Superior temporal gyrus (tissue), 1 donor: ENCODE results near the gene CNOT6.

Source experiments
- DNase-seq: peaks from one replicate; pipeline ENCODE4 v3.0.0-alpha.2; 2016; ENCODE audit errors: extremely low spot score

Gene CNOT6

DNA sequence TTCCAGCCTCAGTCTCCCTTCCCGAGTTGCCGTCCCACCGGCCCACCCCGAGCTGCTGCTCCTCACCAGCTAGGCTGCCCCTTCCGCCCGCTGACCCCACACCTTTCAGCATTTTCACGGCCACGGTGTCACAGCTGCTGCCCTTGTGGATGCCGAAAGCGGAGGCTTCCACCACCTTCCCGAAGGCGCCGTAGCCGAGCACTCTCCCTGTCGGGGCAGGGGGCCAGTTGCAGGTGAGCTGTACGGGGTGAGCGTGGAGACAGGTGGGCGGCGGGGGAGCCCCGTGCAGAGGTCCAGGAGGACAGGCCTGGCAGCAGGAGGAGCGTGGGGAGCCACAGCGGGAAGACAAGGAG is 125.4 kb downstream of the CNOT6 start:
- DNase-seq: no peak

DNA sequence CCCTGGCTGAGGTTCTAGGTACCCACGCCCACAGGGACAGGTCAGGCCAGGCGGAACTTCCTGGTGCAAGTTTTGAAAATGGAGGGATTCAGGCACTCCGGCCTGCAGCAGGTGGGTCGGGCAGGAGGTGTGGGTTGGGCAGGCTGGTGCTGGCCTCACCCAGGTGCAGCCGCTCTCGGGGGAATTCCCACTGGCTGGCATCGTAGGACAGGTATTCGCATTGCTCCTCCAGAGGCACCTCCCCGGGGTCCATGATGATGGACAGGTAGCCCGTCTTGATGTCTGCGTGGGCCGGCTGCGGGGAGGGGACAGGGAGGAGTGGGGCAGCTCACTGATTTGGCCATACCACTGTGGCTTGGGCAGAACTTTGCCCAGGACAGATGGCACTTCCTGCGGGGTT is 125.8 kb downstream of the CNOT6 start:
- DNase-seq: no peak

DNA sequence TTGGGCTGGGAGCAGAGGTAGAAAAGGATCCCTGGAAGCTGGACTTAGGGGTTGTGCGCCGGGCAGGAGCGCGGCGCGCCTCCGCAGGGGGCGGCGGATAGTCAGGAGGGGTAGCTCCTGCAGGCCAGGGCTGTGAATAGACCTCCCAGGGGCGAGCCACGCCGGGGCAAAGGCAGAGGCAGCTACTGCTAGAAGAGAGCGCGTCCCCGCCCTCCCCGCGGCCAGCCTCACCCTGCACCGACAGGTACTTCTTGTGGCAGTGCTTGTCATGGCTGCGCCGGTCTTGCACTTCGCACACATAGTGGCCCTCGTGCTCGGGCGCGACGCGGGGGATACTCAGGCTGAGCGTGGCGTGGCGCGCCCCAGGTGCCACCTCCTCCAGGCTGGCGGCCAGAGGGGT is 127.1 kb downstream of the CNOT6 start:
- DNase-seq: no peak

DNA sequence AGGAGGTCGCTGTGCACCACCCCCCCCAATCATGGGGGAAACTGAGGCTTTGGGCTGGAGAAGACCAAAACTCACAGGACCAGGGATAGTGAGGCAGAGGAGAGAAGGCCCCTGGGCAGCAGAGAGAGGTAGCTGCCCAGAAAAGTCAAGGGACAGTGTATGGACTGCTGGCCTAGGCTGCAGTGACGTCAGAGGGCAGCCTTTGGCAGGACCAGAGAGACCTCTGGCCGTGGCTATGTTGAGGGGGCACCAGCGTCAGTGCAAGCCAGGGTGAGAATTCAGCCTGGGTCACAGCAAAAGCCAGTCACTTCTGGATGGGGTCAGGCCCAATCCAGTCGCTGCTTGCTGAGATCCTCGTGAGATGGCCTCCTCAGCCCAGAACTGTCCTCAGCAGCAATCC is 128.7 kb downstream of the CNOT6 start:
- no peak for DNase-seq

DNA sequence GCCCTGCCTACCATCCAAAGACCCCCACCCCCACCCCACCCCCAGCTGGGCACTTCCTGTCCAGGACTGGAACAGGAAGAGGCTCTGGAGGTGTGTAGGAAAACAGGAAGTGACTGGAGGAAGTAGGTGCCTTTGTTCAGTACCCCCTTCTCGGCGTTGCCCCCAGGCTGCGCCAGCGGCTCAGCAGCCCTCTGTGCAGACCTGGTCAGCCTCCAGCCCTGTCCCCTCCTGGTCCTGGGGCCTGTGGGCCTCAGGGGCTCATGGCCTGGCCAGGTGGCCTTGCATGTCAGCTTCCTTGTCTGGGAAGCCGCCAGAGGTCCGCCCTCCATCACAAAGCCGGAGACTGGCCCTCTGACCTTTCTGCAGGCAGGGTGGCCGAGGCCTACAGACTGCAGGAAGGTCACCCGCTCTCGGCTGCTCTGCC is 129.2 kb downstream of the CNOT6 start:
- no peak for DNase-seq

DNA sequence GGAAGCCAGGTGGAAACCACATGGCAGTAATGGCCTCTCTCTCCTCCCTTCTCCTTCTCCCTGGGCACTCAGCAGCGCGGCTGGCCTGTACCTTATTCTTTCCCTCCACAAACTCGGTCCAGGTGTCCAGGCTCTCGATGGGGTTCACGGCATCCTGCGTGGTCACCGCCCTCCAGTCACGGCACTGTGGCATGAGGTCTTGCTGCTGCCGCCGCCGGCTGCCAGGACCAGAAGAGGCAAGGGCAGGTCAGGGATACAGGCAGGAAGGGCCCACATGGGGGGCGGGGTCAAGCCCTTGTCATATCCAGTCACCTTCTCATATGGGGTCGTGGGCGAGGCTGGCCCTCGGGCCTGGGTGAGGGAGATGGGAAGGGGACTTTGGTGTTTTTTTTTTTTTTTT is 129.7 kb downstream of the CNOT6 start:
- no peak for DNase-seq

DNA sequence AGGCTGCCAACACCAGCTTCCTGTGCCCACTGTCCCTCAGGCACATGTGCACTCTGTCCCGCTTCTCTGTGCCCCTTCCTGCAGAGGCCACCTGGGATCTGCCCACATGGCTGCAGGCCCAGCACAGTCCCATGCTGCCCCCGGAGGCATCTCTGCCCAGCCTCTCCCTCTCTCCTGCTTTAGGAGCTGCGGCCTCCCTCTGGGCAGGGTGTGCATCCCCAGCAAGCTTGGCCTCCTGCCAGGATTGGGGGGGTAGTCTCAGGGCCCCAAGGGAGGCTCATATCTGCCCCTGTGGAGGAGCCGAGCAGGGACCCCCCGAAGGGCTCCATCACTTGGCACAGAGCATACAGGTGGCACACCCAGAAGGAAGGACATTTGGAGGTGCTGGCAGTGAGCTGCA is 130.4 kb downstream of the CNOT6 start:
- no peak for DNase-seq

DNA sequence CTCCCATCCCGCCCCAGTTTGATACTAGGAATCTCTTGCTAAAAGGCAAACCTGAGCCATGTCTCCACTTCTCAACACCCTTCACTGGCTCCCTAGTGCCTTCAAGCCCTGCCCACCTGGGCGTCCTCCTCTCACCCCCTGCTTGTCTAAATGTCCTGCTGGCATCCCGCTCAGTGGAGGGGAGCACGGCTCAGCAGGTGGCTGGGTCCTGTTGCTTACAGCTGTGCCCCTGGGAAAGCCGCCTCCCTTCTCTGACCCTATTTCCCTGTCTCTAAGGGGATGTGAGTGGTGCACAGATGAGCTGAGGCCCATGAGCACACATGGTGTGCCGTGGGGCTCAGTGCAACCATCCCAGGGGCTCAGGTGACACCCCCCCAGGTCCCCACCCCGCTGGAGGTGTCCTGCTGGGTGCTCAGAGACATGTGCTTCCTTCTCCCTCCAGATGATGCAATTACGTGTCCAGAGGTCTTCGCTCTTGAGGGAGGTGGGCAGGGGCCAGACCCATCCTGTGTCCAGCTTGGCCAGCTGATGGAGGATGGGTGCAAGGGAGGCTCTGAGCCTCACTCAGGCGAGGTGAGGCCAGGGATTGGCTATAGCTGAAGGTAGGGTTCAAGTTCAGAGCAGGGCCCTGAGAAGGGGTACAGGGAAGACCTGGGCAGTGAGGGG is 131.1 kb downstream of the CNOT6 start:
- no peak for DNase-seq

DNA sequence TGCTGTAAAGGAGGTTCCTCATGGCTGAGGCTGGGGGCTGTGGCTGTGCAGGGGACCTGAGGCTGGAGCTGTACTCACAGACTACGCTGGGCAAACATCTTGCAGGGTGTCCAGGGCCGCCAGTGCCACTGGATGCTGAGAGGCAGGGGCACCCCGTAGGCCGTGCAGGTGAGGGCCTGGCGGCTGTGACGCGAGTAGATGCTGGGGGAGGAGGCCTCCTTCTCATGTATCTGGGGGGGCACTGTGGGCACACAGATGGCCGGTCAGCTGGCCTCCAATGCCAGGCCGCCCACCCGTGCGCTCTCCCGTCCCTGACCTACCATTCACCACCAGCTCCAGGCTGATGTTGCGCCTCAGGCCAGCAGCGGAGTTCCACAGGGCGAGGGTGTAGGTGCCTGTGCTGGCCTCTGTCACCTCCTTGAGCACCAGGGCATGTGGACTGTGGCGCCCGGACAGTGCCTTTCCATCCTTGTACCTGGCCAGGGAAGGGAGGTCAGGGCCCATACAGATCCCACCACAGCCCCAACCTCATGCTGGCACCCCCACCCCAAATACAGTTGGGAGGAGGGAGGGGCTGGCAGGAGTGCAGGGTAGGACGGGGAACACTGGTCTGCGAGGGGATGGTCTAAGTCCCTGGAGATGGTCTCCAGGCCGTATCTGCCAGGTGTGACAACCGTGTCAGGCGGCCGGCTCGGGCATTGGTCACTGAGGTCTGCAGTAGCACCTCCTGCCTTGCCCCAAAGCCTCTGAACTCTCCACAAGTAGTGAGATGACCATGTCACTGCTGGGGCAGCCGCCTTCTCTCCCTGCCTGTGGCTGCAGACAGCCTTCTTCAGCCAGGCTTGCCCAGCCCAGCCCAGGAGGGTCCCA is 131.8 kb downstream of the CNOT6 start:
- no peak for DNase-seq

DNA sequence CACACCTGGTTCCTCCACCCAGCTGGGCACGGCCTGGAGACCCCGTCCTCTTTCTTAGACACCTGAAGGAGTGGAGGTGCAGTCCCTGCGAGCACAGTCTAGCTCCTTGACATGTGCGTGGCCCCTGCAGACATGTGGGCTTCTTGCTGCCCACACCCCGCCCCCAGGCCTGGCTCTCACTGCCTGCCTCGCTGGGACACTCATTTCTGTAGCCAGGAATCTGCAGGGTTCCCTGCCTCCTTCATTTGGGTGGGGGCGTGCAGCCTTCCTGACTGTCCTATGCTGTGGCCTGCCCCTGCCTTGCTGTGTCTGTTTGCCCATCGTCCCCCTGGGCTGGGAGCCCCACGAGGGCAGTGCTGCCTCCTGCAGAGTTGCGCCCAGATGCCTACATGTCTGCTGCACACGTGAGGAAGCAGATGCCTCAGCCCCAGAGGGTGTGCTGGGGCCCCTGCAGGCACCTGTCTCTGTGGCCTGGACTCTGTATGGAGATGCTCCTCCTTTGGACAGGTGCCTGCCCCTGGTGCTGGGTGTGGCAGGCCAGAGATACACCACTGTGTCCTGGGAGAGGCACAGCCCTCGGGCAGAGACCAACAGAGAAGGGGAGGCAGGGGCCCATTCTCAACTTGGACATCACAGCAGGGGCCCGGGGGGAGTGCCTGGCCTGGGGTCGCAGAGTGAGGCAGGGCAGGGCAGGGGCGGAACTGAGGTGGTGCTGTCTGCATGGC is 132.6 kb downstream of the CNOT6 start:
- no peak for DNase-seq

DNA sequence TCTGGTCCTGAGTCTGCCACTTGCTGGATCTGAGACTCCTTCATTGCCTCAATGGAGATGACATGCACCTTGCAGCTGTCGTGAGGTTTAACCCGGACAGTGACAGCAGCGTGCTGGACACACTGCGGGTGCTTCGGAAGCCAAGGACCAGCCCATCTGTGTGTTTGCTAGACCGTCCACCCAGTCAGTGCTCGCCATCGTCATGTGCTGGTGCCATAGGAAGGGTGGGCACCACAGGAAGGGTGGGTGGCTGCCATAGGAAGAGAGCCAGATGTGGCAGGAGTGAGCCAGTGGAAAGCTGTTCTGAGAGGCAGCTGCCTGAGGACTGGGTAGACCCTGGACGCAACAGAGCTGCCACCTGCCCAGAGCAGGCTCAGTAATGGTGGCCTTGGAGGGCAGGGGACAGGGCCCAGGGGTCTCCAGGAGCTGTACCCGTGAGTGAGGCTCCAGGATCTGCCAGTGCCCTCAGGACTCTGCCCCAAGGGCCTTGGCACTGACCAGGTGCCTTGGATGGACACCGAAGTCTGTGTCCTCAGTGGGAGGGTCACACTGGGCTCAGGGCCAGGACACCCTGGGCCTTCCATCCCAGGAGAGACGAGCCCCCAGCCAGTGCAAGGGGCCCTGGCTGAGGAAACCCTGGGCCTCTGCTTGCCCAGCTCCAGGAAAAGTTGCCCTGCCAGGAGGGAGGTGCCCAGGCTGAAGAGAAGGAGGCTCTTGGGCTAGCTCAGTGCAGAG is 133.4 kb downstream of the CNOT6 start:
- no peak for DNase-seq
